ENCODE results near the gene TSKS. TPM values are rescaled to one million over a fixed set of nuclear protein-coding genes. Genes with fewer than 3 reads are reported as not detected.

TSKS gene
- total and polyA plus RNA-seq, 2 donors (not counting 3 experiments of a cell fraction or from before 2014, with no cell fraction given): 0.03 TPM; not detected in 1

GRCh38 chr19:49811328-49811727 is 48.2 kb upstream of the TSKS start:
- no peaks in the 10 kb centered on the region for H4K20me1 ChIP-seq (replicated peaks; ENCODE audit: control insufficient read depth, extremely low read depth, insufficient read depth, low read length)
- ChIA-PET POLR2A (no interaction called here), CTCF (no interaction called here)
- H3K9me3 ChIP-seq (replicated peaks; ENCODE audit: control insufficient read depth, insufficient read depth, low read length): no peaks in the 10 kb centered on the region
- H3K79me2 ChIP-seq (ENCODE audit: control insufficient read depth, insufficient read depth, low read length): no peaks in the 10 kb centered on the region
- no peaks in the 10 kb centered on the region for H3K36me3 ChIP-seq (ENCODE audit: control insufficient read depth in 2 of 2, extremely low read depth in 1 of 2, insufficient read depth in 2 of 2, low read length in 2 of 2)
- peaks cover 20% of the 10 kb centered on the region for H3K4me1 ChIP-seq (ENCODE audit: control insufficient read depth, extremely low read depth, insufficient read depth, low read length)
- DNase-seq (ENCODE audit: low read depth, low spot score): no peak
- no peak overlapping the region for H3K4me3 ChIP-seq (replicated peaks in 1 of 3; ENCODE audit: insufficient read depth in 1 of 3, low read depth in 1 of 3, low read length in 3 of 3)
- no peak overlapping the region for H3K9ac ChIP-seq (replicated peaks; ENCODE audit: extremely low read depth, insufficient read depth, low read length)
- intact Hi-C loops (cut with micrococcal nuclease): no loop called here
- no peak overlapping the region for H3K4me2 ChIP-seq (ENCODE audit: insufficient read depth, low read length)
- no peaks in the 10 kb centered on the region for H3K9me1 ChIP-seq (replicated peaks; ENCODE audit: control insufficient read depth, extremely low read depth, insufficient read depth, low read length)
- H3K27ac ChIP-seq (ENCODE audit: insufficient read depth, low read depth, low read length): no peak overlapping the region
- dilution Hi-C loops (cut with MboI; ENCODE audit: extremely low pct_ligation_motif_present, low sequenced_read_pairs): no loop called here
- TF ChIP-seq CTCF (IDR thresholded peaks at IDR 0.05; ENCODE audit: extremely low read depth in 1 of 2, insufficient read depth in 1 of 2, low read depth in 1 of 2, low read length in 2 of 2) (no peak), JUN (IDR thresholded peaks at IDR 0.05; ENCODE audit: borderline replicate concordance, insufficient read depth, insufficient read length, low read depth) (no peak), POLR2A (IDR thresholded peaks at IDR 0.05; ENCODE audit: low read depth, low read length) (no peak), EZH2 (IDR thresholded peaks at IDR 0.05; ENCODE audit: borderline replicate concordance, low read depth, low read length, severe bottlenecking) (no peak), MYC (IDR thresholded peaks at IDR 0.05; ENCODE audit: low read depth, low read length) (no peak), GATA2 (IDR thresholded peaks at IDR 0.05; ENCODE audit: insufficient read depth, insufficient read length, low read depth, low read length) (no peak), FOS (IDR thresholded peaks at IDR 0.05; ENCODE audit: borderline replicate concordance, insufficient read depth, low read length) (no peak), POLR2AphosphoS5 (IDR thresholded peaks at IDR 0.05; ENCODE audit: insufficient read depth, low read depth, low read length) (no peak), MAX (IDR thresholded peaks at IDR 0.05; ENCODE audit: insufficient read depth, insufficient read length) (no peak)
- BruUV-seq (replicated peaks): no TSS peak
- no peaks in the 10 kb centered on the region for H3K27me3 ChIP-seq (ENCODE audit: control insufficient read depth in 2 of 2, insufficient read depth in 2 of 2, low read length in 2 of 2)
- no peak overlapping the region for H2AFZ ChIP-seq (ENCODE audit: low read depth, low read length)
- peak; percentile 18 for FAIRE-seq

All from endothelial cell of umbilical vein (primary cell).